GM20000 (cell line): Measurements from ENCODE around the gene HAUS5.

Source experiments
- DNase-seq: peaks from one replicate; pipeline ENCODE4 v3.0.0; 2012; ENCODE audit warnings: low spot score
- CTCF ChIP-seq: IDR thresholded peaks from 2 replicates; pipeline ENCODE4 v1.5.1; 2012; ENCODE audit warnings: mild to moderate bottlenecking, control low read depth; ENCODE audit errors: extremely low read depth, missing control alignments

HAUS5 gene

GRCh38 chr19:35612559-35613321 is at the start of gene HAUS5:
TSS of gene HAUS5 (plus strand) at chr19:35612735. CDS start at chr19:35612795, 60 bp downstream.
- peak; percentile 94 for DNase-seq
- no peak for TF ChIP-seq CTCF

GRCh38 chr19:35562776-35563175 is 49.8 kb upstream of the HAUS5 start:
- TF ChIP-seq CTCF = no peak
- no peak for DNase-seq

- no peak for TF ChIP-seq CTCF
- no peak for DNase-seq
Measured at GRCh38 chr19:35563207-35563829, 49.2 kb upstream of the HAUS5 start, which contains the start of gene ATP4A. TSS of gene ATP4A (minus strand) at chr19:35563658. CDS start at chr19:35563629, 29 bp downstream.

- no peak for DNase-seq
- no peak for TF ChIP-seq CTCF
Measured at GRCh38 chr19:35565016-35565856, 47.3 kb upstream of the HAUS5 start.

- TF ChIP-seq CTCF = no peak
- DNase-seq = no peak
Measured at GRCh38 chr19:35566738-35567137, 45.8 kb upstream of the HAUS5 start.

- TF ChIP-seq CTCF = no peak
- DNase-seq = no peak
Measured at GRCh38 chr19:35569281-35569781, 43.2 kb upstream of the HAUS5 start.
